ENCODE measurements around the gene PTPRN2.
"Not testable (repeated sequence)": the region's sequence is repeated elsewhere in the genome, so short reads cannot be mapped to it uniquely, and the experiment has no call there.

PTPRN2 gene

GRCh38 chr7:158286210-158286609, 301.4 kb downstream of the PTPRN2 start:
- no peak for DNase-seq

DNA sequence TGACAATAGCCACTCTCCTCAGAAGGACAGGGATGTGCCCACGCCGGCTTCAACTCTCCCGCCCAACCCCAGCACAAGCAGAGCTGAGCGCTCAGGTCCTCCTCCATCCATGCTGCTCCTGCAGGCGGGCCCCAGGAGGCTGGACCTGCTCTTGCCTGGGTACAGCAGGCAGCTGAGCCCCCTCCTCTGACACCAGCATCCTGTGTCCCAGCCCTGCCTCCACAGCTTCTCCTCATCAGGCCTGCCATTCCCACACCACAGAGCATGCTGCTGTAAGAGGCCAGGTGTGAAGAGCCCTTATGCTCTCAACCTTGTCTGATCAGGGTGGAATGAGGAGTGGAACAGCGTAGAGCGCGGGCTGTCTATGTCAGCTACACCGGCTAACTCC, 302.2 kb downstream of the PTPRN2 start:
- DNase-seq: no peak

- DNase-seq: no peak
Observed at GRCh38 chr7:158284617-158285382, 302.8 kb downstream of the PTPRN2 start.

DNA sequence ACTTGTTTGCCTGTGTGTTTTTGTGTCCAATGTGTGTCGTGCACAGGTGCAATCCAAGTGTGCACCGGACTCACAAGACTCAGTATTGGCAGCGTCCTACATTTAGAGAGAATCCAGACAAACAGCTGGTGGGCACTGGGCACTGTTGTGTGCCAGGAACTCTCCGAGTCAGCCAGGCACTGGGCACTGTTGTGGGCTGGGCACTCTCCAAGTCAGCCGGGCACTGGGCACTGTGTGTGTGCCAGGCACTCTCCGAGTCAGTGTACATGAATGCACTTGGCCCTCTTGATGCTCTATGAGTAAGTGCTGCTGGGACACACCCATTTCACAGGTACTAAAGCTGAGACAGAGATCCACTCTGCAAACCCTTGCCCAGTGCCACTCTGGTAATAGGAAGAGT, 303.5 kb downstream of the PTPRN2 start:
- DNase-seq: no peak

DNA sequence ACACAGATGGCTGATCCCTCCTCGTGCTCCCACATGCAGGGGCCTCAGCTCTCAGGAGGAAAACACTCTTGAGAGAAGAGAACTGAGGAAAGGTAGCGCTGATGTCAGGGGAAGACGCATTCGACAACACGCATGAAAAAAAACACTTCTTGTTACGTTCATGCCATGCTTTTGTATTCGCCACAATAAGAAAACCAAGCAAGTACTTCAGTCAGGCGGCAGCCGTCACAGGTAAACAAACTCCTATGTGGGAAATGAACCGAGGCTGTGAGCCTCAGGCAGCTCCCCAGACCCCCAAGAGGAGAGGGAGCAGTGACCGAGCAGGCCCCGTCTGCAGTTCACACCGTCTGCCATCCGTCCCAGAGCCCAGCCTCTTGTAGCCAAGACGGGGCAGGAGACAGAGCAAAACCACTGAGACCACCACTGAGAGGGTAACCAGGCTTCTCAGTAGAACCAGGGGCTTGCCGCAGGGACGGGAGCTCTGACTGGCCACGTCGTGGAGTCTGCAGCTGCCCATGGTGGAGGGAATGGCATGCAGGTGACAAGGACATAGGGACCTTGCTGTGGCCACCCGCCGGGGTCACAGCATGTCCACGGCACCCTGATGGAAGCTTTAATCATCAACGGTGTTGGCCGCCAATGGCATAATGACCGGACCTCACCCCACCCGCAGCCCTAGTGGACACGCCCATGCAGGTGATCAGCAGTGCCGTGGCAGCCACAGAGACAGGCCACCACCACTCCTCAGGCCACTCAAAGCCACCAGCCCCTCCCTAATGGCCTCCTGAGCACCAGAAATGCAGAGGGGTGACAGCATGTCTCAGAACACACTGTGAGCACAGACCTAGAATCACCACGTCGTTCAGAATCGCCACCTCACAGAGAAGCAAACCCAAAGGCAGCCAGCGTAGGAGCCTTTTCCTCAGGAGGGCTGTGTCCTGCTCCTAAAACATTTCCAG, 304.3 kb downstream of the PTPRN2 start:
- DNase-seq: no peak

- DNase-seq: no peak
Observed at GRCh38 chr7:158282461-158283001, 305.1 kb downstream of the PTPRN2 start.

GRCh38 chr7:158281441-158281840, 306.2 kb downstream of the PTPRN2 start:
- no peak for DNase-seq

- DNase-seq: no peak
Observed at GRCh38 chr7:158280448-158281144, 307.0 kb downstream of the PTPRN2 start.

DNA sequence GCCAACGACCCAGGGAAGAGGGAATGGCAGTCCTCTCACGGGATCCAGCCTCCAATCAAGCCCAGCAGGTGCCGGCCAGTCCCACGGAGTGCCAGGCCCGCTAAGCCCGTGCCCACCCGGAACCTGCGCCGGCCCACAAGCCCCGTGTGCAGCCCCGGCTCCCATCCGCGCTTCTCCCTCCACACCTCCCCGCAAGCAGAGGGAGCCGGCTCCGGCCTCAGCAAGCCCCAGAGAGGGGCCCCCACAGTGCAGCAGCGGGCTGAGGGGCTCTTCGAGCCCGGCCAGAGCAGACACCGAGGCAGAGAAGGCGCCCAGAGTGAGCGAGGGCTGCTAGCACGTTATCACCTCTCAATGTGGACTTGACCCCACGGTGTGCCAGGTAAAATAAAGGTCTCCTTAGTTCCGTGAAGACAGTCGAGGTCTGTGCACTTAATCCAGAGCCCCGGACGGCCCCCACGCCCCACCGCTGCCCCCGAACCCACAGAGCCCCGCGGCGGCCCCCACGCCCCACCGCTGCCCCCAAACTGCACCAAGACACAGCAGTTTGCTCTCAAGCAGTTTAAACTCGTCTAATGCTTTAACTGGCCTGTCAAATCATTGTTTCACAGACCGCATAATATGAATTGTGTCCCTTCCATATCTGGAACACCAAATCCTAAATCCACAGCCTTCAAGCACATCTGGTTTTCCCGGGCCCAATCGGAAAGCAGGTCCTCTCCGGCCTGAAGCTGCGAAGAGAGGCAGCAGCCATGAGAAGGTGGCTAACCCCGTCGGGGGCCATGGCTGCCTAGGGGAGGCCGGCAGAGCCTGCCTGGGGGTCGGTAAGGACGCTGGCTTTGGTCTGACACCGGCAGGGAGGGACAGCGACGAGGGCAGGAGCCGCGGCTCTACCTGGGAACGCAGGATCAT, 307.8 kb downstream of the PTPRN2 start:
- no peak for DNase-seq

- DNase-seq: no peak
Observed at GRCh38 chr7:158278745-158279320, 308.8 kb downstream of the PTPRN2 start.

- DNase-seq: no peak
Observed at GRCh38 chr7:158277219-158278141, 310.1 kb downstream of the PTPRN2 start.

DNA sequence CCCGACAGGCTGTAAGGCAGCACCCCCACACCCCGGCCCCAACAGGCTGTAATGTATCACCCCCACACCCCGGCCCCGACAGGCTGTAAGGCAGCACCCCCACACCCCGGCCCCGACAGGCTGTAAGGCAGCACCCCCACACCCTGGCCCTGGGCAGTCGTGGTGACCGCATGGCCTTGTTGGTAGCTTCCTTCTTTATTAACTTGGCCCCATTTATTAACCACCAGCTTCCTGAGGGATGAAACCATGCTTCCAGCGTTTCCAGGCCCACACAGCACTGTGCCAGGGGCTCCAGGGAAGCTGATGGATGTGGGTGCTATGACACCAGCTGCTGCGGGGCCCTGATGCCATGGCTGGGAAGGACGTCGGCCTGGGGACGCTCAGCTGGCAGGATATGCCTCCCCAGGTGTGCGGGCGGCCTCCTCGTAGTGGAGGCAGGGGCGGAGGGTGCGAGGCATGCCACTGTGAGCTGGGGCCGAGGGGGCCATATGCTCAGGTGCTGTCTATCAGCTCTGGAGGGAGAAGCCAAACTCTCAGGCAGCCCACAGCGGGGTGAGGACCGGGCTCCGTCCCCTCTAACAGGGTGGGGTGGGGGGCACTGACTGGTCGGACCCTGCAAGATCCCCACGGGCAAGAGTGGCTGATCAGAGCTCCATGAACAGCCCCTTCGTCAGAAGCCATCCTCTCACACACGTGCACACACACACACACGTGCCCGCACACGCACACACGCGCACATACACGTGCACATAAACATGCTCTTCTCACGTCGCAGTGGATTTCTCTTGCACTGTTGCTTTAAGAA, 311.0 kb downstream of the PTPRN2 start:
- DNase-seq: no peak

DNA sequence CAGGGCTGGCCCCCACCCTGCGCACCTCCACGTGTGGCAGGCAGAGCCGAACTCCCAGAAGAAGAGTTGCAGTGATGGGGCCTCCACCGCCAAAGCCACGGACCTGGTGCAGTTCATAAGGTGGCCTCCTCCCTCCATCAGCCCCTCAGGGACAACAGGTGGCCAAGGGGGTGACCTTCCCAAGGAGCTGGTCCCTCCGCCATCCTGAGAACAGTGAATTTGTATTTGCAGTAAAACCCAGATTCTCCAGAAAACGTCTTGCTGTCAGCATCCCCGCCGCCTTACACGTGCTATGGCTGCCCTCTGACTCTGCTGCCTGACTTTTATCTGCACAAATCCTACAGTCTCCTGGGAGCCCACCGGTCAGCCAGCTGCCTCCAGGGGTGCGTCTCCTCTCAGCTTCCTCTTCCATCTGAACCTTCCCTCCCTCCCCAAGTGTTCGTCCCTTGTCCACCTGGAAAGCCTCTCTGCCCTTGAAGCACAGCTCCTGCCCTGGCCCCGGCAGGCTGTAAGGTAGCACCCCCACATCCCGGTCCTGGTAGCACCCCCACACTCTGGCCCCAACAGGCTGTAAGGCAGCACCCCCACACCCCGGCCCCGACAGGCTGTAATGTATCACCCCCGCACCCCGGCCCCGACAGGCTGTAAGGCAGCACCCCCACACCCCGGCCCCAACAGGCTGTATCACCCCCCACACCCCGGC, 311.8 kb downstream of the PTPRN2 start:
- no peak for DNase-seq

GRCh38 chr7:158274996-158275395, 312.6 kb downstream of the PTPRN2 start:
- no peak for DNase-seq

DNA sequence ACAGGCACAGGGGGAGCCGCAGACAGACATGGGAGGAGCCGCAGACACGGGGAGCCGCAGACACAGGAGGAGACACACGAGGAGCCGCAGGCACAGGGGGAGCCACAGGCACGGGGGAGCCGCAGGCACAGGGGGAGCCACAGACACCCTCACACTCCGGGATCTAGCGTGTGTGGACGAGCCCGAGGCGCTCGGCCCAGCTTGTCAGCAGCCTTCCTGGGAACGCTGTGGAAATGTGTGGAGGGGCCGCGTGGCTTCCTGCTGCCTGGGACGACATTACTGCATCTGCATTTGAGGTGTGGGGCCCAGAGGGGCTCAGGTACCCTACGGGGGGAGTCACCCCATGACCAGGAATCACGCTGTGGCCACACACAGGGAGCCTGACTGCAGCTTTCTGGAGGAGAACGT, 313.2 kb downstream of the PTPRN2 start:
- no peak for DNase-seq

- DNase-seq: not testable (repeated sequence)
Observed at GRCh38 chr7:158273756-158274342, 313.8 kb downstream of the PTPRN2 start.

DNA sequence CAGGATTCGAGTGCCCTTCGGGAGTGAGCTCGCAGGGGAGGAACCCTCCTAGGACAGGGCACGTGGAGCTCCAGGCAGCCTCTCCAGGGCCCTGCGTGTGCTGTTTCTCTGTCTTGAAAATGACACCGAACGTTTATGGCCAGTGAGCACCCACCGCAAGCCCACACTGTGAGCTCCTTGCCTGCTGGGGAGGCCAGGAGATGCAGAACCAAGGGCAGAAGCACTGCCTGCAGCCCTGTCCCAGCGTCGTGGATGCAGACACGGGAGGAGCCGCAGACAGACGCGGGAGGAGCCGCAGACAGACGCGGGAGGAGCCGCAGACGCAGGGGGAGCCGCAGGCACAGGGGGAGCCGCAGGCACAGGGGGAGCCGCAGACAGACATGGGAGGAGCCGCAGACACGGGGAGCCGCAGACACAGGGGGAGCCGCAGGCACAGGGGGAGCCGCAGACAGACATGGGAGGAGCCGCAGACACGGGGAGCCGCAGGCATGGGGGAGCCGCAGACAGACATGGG, 314.4 kb downstream of the PTPRN2 start:
- no peak for DNase-seq

GRCh38 chr7:158272509-158273137, 315.0 kb downstream of the PTPRN2 start:
- no peak for DNase-seq
